NCI-H345 treated with DMSO at 0.1 percent for 48 hours (cell line): ENCODE results near the gene STK17B.
"Not testable (repeated sequence)": the region's sequence is repeated elsewhere in the genome, so short reads cannot be mapped to it uniquely, and the experiment has no call there.

Experiments used
- DNase-seq: peaks from one replicate; lab custom pipeline; 2025; ENCODE audit not compliant: unreplicated experiment; lab: John Stamatoyannopoulos, UW

Gene STK17B

DNA sequence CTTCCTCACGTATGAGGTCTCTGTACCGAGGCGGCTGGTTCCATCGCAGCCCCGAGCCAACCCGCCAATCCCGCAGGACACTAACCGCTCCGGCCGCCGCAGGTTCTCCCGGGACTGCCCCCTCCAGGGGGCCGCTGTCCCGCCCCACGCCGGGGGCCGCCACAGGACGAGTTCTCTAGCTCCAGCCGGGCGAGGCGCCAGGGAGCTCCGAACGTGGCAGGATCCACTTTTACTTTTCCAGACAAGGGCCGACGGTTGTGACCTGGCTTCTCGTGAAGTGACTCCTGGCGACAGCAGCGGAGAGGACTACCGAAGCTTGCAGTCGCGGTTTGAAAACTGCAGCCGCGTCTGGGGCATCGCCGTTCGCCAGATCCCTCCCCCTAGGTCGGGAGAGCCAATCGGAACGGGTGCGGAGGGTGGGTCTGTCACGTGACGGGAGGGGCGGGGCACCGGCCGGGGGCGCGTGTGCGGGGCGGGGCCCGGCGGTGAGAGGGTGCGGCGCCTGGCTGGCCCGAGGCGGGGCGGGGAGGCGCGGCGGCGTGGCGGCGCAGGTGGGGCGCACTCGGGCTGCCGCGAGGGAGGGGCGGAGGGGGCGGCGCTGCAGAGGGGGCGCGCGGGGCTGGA is at the start of gene STK17B:
Gene STK17B (minus strand): TSS at position 331 of the 624 bp plus-strand sequence. CDS start 8,195 bp downstream, outside the sequence.
- peak; percentile 74 for DNase-seq

DNA sequence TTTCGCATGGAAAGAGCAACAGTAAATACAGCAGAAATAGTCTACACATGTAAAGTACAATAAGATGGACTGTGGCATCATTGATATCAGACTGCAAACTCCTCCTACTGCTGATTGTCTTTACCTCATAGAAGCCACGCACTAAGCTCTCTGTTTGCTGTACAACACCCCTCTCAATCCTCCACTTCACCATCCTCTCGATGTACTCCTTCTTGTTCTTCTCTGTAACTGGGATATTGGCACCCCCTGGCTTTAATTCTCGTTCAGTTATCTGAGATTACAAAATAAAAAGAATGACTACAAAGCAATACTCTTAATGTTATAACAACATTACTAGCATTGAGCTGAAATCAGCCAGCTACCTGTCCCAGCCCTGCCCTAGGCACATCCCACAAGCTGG is 49.3 kb upstream of the STK17B start:
- DNase-seq = peak; percentile 9

DNA sequence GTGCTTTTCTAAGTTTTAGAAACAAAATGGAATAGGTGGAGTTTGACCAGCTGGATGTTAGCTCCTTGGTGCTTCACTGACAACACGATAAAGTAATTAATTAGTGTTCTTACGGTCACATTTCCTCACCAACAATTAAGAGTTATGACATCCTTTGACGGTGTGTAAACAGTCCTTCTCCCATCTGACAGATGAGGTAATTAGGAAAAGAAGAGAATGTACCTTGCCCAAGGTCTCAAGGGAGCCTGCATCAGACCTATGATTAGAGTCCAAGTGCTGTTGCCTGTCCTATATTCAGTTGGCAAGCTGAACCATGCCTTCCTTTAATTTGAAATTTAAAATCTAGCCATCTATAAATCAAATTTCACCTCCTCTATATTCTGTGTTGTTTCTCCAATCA is 48.3 kb upstream of the STK17B start:
- DNase-seq = no peak

DNA sequence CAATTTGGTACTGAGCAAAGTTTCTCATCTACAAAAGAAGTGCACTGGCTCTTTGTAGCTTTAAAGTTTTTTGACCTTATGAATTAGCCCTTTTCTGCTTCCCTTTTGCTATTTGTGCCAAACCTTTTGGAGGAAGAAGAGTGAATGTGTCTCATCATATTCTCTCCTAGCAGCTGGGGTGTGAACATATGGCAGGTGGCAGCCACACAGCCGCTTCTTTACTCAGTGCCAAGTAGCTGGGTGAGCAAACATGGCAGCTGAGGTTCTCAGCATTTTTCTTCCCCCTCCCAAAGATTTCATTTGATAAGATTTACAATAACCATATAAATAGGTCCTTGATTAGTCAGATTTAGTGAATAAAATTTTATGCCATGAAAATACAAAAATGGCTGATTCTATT is 46.7 kb upstream of the STK17B start:
- no peak for DNase-seq

DNA sequence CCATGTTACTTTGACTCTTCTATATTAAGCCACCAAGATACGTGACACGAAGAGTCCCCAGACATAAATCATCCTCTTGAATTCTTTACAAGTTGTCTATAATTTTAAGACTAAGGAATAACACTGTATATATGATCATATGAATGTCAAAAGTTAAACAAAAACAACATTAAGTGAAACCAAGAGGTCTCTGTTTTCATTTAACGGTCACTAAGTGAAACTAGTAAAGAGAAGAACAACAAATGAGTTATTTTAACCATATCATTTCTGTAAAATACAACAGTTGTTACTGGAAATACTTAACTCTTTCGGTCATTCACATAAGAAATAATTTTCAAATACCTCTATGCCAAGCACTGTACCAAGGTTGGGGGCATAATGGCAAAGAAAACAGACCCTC is 45.7 kb upstream of the STK17B start:
- no peak for DNase-seq

DNA sequence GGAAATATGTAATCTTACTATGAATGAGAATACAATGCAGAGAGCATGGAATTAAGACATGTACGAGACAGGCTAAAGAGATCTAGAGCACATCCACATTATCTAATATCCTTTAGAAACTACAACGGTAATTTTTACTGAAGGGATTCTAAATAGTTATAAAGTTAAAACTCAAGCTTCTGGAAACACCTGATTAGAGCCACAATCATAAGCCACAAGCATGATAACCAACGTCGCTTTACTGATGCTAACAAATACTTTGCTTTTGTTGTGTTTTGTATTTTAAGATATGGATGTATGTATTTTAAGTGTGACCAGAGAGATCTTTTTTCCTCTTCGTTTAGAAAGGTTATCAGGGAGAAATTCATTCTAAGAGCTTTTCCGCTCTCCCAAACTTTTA is 44.0 kb upstream of the STK17B start:
- no peak for DNase-seq

DNA sequence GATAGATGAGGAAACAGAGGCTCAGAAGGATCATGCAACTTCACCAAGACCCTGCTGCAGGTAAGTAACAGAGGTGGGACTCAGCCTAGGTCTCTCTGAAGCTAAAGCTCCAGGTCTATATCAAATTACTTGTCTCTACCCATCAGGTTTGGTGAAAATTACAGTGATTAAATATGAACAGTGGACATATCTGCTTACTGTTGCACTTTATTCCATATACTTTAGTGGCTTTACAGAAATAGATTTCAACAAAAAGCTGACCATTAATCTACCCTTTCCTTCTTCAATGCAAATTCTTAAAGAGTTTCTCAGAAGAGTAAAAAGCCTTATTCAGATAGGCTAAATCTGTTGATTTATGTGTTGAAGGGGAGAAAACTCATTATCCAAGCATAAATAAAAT is 42.8 kb upstream of the STK17B start:
- DNase-seq = no peak

DNA sequence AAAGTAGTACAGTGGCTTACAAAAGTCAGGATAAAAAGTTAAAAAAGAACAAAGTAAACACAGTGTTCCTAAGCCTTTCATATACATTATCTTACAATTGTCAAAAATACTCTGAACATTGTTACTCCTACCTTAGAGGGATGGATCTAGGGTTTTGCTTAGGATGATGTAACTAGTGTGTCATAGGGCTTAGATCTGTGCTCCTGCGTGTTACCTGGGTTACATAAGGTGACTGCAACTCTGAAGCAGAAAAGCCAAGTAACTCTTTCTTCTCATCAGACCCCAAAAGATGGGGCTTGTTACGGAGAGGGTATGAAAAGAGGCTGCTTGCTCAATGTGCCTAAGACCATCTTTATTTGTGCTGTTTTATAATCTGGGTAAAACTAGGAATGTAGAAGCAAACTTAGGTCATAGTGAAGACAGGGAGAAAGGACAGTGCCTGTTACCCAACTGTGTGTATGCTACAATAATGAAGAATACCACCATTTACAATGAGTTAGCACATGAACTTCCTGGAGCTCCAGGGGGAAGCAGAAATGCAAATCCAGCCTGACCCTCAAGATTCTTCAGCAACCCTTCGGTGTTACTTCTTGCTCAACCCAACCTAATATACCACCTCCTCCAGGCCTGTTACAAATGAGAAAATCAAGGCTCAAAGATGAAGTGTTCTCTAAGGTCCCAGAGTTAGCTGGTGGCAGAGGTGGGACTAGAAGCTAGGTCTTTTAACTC is 42.0 kb upstream of the STK17B start:
- no peak for DNase-seq

DNA sequence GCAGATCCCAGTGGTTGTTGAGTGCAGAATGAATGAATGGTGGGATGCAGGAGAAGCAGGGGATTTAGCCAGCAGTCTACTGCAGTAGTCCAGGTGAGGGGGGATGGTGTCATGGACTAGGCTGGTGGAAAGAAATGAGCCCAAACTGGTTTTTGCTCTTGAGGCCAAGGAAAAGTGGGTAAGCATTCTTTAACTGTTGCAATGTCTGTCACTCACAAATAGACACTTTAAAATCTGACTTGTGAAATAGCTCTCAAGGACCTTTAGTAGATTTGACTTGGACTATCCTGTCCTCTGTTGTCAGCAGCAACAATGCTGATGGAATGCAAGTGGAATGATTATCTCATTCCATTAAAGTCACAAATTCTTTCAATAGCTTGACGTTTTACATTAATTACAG is 37.5 kb upstream of the STK17B start:
- no peak for DNase-seq

DNA sequence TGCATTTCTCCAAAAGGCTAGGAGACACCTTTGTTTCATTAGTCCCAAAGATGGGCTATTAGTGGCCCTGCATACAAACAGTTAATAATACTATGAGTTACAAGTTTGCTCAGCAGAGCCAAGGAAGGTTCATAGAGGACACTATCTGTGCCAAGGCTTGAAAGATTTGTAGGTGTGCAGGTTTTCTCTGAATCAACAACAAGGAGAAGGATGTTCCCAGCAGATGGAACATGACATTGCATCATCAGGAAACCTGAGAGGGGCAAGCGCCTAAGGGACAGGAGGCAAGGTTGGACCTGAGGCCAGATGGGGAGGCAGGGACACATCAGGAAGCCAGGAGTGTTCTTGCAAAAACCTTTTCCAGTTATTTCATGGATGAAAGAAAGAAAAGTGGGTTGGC is 35.4 kb upstream of the STK17B start:
- DNase-seq = no peak

DNA sequence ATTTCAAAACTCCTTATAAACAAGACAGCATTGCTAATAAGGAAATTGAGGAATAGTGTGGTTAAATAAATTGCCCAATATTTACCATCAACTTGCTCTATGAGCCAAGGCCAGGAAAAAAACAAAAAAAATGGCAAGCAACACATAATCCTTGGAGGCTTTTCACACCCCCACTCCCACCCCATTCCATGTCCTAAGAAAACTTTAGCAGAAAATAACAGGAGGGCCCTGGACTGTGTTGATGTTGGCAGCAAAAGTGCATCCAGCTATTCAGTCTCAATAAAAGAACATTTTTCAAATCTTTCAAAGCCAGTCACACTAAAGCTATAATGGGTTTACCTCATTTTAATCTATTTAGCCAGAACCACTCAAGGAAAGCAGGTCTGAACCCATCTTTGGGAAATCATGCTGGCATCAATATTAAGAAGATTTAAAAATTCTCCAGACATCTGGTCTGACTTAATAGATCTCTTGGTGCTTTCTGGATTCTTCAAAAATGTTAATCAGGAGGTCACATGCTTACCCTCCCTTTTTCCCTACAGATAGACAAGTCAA is 34.6 kb upstream of the STK17B start:
- no peak for DNase-seq

DNA sequence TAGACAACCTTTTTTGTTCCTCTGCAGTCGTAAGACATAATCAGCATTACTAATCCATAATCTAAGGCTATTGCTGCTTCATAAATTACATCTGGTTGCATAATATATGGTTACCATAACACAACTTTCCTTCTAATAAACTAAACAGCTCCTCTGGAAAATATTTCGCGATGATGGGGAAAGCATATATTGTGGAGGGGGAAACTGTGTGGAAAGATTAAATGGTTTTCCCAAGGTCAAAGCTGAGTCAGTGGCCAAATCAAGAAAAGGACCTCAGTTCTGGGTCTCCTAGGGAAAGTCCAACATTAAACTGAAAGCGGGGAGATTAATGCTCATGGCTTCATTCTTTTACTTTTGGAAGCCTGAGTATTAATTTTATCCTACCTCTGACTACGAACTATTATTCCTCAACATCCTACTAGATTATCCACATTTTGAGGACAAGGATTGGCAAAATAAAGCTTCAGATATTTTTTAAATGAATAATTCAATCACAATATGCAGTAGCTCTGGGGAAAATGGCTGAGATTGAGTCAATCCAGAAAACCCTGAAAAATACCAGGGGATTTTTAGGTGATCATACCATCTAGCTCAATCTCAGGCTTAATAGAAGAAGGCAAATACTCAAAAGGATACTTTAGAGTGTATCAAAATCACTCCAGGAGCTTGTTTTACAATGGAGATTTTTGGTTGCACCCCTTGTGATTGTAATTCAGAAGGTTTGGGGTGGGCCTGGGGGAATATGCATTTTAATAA is 33.8 kb upstream of the STK17B start:
- DNase-seq = no peak

DNA sequence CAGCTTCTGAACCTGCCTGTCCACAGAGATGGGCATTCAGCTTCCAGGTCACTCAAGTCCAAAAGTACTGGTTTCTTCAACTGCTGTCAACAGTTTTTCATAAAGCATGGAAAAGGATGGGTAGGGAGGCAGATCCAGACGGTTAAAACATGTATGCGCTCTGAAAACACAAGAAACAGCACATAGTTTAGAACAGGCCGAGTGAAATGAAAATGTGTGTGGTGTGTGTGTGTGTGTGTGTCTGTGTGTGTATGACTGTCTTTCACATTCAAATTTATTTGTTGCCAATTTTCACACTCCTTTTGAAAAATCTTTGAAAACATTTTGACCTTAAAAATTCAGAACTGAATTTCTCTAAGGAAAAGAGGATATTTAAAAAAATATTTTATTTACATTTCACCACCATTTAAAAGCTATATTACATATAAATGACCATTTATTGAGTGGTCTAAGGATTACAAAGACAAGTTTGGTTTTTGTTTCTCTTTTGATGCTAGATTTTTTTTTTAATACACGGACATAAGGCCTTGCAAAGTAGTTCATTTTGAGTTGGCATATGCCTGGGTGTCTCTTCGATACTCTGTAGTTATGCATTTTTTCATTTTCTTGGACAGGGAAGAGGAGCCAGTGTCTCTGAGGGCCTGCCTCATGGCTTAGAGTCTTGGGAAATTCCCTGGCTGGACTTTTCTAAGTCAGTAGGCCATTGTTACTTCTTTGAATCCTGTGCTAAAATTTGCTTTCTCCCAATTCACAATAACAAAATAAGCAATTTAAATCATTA is 30.0 kb upstream of the STK17B start:
- DNase-seq = no peak

DNA sequence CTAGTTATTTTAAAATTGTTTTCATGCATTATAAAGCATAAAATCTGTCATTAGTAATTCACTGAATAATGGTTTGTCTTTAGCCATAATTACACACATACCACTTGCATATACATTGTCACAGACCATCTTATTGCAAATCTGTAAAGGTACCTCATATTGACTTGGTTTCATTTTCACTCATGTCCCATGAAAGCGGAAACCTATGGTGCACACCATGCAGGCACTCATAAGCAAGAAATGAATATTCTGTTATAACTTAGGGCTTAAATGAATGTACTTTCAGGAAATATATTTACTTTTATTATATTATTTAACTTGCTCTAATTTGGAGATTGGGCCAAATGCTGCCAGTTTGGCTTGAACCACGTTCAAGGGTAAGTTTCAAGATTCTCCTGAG is 29.2 kb upstream of the STK17B start:
- DNase-seq = no peak

DNA sequence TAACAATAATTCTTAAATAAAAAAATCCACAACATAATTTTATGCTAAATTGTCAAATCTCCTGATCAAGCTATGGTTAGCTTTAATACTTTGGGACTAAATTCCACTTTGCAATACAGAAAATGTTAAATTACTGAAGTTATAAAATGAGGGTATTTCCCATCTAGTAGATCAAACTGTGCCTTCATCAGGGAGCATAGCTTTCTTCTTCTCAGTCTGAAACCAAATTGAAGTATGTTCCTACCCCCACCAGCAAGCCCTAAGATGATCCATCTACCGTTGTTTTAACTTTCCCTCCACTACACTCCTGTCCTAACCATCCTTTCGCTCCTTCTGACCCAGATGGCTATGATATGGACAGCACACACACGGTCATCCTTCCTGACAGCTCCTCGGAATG is 24.4 kb upstream of the STK17B start:
- DNase-seq = no peak

DNA sequence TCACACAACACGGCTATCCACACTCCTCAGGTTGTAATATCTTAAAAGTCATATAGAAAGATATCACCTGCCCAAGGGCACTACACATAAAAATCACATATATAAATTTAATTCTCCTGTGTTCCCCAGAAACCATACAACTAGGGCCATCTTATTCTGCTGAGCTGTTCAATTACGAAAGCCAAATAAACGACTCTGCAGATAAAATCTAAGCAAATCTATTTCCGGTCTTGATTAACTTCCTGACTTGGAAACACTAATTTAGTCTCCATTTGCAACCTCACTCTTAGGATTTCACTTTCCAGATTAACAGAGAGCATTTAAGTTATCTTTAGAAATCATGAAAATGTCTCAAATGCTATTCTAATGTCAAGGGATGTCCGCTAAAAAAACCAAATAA is 23.9 kb upstream of the STK17B start:
- no peak for DNase-seq

DNA sequence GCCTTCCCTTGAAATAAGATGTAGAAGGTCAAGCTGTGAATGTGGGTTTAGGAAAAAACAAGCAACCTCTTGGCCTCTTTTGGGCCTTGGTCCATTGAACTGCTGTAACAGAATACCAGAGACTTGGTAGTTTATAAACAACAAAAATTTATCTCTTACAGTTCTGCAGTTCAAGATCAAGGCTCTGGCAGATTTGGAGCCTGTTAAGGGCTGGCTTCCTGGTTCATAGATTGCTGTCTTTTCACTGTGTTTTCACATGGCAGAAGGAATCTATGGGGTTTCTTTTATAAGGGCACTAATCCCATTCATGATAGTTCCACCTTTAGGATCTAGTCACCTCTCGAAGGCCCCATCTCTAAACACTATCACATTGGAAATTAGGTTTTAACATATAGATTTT is 20.2 kb upstream of the STK17B start:
- DNase-seq = no peak

DNA sequence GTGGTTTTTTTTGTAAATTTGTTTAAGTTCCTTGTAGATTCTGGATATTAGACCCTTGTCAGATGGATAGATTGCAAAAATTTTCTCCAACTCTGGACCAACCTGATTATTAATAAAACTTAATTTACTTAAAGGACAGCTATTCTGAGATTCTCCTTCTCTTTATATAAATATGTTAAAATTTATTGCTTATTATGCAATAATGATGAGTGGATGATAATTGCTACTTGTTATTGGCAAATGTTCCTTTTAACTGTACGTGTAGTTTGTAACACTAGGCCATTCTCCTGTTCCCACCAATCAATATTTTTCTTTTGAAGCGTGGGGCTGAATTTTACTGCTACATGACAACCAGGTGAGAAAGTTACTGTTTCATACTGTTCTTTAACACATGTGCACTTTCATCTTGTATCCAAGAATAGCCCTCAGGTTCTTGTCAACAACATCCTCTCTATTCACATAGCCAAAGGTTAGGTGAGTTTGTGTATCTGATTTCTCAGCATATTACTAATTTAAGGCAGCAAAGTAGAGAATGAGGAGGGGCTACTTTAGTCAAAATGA is 16.6 kb upstream of the STK17B start:
- no peak for DNase-seq

DNA sequence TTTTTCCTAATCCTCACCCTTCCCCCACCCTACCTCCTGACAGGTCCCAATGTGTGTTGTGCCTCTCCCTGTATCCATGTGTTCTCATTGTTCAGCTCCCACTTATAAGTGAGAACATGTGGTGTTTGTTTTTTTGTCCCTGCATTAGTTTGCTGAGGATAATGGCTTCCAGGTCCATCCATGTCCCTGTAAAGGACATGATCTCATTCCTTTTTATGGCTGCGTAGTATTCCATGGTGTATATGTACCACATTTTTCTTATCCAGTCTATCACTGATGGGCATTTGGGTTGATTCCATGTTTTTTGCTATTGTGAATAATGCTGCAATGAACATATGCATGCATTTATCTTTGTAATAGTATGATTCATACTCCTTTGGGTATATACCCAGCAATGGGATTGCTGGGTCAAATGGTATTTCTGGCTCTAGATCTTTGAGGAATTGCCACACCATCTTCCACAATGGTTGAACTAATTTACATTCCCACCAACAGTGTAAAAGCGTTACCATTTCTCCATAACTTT is 15.9 kb upstream of the STK17B start:
- DNase-seq = not testable (repeated sequence)

DNA sequence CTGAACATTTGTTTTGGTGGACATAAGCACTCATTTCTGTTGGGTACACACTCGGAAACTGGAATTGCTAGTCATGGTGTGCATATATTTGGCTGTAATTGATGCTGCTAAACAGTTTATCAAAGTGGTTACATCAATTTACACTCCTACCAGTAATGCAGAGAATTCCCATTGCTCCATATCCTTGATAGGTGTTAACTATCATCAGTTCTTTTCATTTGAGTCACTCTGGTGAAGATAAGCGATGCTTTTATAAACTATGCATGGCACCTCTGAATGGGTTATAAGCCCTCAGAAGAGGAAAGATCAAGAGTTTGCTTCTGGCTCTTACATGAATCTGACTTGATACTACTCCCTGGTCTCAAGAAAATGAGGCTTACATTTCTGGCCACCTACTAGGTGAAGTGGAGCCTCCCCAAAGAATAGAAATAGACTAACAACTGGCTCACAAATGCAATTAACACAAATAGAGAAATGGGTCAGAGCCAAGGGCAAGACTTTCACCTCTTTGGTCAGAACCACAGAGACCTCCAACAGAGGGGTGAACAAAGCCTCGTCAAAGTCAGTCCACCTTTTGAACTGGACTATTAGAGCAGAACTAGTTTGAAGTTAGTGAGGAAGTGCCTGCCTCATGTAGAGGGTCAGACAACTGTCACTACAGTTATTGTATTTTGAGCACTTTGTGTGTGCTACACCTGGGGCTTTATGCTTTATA is 15.0 kb upstream of the STK17B start:
- DNase-seq = no peak
